ENCODE measurements around the gene GRID1.

GRID1 gene

GRCh38 chr10:86350897-86351296 lies 15.7 kb downstream of the GRID1 start:
- Histone ChIP-seq H4K8ac (ENCODE audit: low read length) (no peak overlapping the region), H3K18ac (ENCODE audit: low read depth in 1 of 2, low read length in 2 of 2) (no peak overlapping the region), H4K91ac (ENCODE audit: low read length) (no peak overlapping the region), H3K79me1 (replicated peaks; ENCODE audit: low read length, poor library complexity, severe bottlenecking) (no peaks in the 10 kb centered on the region), H3K4me3 (ENCODE audit: insufficient read depth in 1 of 2, low read depth in 1 of 2, low read length in 2 of 2) (no peak overlapping the region), H3K14ac (ENCODE audit: low read length in 2 of 2) (no peak overlapping the region), H3K4me2 (ENCODE audit: low read length, poor library complexity, severe bottlenecking) (no peak overlapping the region), H3K4ac (ENCODE audit: low read depth in 1 of 2, low read length in 2 of 2) (no peak overlapping the region), H2BK12ac (ENCODE audit: low read length in 2 of 2) (no peak overlapping the region), H3K27me3 (ENCODE audit: control insufficient read depth in 1 of 2, insufficient read depth in 1 of 2, low read length in 2 of 2) (peaks cover 0 to 26% of the 10 kb centered on the region in 2 experiments), H2AFZ (ENCODE audit: low read depth, low read length) (no peak overlapping the region), H3K36me3 (ENCODE audit: control insufficient read depth in 1 of 2, insufficient read depth in 2 of 2, low read depth in 1 of 2, low read length in 2 of 2) (no peaks in the 10 kb centered on the region), H3K27ac (ENCODE audit: low read length, poor library complexity, severe bottlenecking) (no peak overlapping the region), H2BK5ac (ENCODE audit: low read depth, low read length, poor library complexity, severe bottlenecking) (no peak overlapping the region), H3K9me3 (ENCODE audit: control insufficient read depth, low read length) (no peaks in the 10 kb centered on the region), H3K4me1 (ENCODE audit: control insufficient read depth, insufficient read depth, low read depth, low read length) (no peaks in the 10 kb centered on the region), H2BK120ac (ENCODE audit: low read depth, low read length) (no peak overlapping the region), H2BK15ac (ENCODE audit: low read depth, poor library complexity, severe bottlenecking) (no peak overlapping the region), H3K9ac (ENCODE audit: low read length) (no peak overlapping the region), H3K23ac (ENCODE audit: low read length in 2 of 2) (no peak overlapping the region), H2AK5ac (ENCODE audit: low read length, severe bottlenecking) (no peak overlapping the region)
- no peak for DNase-seq
- 76% methylated on average over 6 of the region's 6 CpGs for WGBS

- DNase-seq = no peak
- H3K36me3 ChIP-seq (ENCODE audit: control insufficient read depth in 1 of 2, insufficient read depth in 2 of 2, low read depth in 1 of 2, low read length in 2 of 2) = no peaks in the 10 kb centered on the region
- H3K4me2 ChIP-seq (ENCODE audit: low read length, poor library complexity, severe bottlenecking) = no peak overlapping the region
- no peak overlapping the region for H3K4me3 ChIP-seq (ENCODE audit: insufficient read depth in 1 of 2, low read depth in 1 of 2, low read length in 2 of 2)
- H3K4me1 ChIP-seq (ENCODE audit: control insufficient read depth, insufficient read depth, low read depth, low read length) = no peaks in the 10 kb centered on the region
- H2BK5ac ChIP-seq (ENCODE audit: low read depth, low read length, poor library complexity, severe bottlenecking) = no peak overlapping the region
- no peak overlapping the region for H3K23ac ChIP-seq (ENCODE audit: low read length in 2 of 2)
- no peak overlapping the region for H2BK12ac ChIP-seq (ENCODE audit: low read length in 2 of 2)
- no peak overlapping the region for H2AK5ac ChIP-seq (ENCODE audit: low read length, severe bottlenecking)
- H3K9me3 ChIP-seq (ENCODE audit: control insufficient read depth, low read length) = no peaks in the 10 kb centered on the region
- H2BK15ac ChIP-seq (ENCODE audit: low read depth, poor library complexity, severe bottlenecking) = no peak overlapping the region
- no peak overlapping the region for H3K4ac ChIP-seq (ENCODE audit: low read depth in 1 of 2, low read length in 2 of 2)
- no peak overlapping the region for H2BK120ac ChIP-seq (ENCODE audit: low read depth, low read length)
- no peak overlapping the region for H4K91ac ChIP-seq (ENCODE audit: low read length)
- H4K8ac ChIP-seq (ENCODE audit: low read length) = no peak overlapping the region
- H2AFZ ChIP-seq (ENCODE audit: low read depth, low read length) = no peak overlapping the region
- peaks cover 0 to 26% of the 10 kb centered on the region in 2 experiments for H3K27me3 ChIP-seq (ENCODE audit: control insufficient read depth in 1 of 2, insufficient read depth in 1 of 2, low read length in 2 of 2)
- H3K27ac ChIP-seq (ENCODE audit: low read length, poor library complexity, severe bottlenecking) = no peak overlapping the region
- 59% methylated on average over 5 of the region's 5 CpGs for WGBS
- no peaks in the 10 kb centered on the region for H3K79me1 ChIP-seq (replicated peaks; ENCODE audit: low read length, poor library complexity, severe bottlenecking)
- no peak overlapping the region for H3K9ac ChIP-seq (ENCODE audit: low read length)
- H3K18ac ChIP-seq (ENCODE audit: low read depth in 1 of 2, low read length in 2 of 2) = no peak overlapping the region
- no peak overlapping the region for H3K14ac ChIP-seq (ENCODE audit: low read length in 2 of 2)
Measured at GRCh38 chr10:86349940-86350630, 16.5 kb downstream of the GRID1 start.

DNA sequence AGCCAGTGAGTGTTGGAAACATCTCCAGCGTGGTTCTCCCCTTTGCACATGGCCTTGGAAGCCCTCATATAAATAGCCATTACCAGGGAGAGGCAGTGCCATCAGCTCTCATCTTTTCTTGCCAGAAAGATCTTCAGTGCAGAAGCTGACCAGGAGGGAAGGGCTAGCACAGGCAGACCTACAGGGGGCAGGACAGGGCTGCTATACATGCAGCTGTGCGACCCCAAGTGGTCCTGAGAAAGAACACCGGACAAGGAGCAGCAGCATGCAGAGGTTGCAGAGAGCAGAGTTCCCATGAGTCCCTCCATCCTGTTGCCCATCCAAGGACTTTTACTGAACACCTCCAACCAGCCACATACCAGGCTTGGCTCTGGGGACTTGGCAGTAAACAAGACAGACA lies 17.1 kb downstream of the GRID1 start:
- Histone ChIP-seq H3K36me3 (ENCODE audit: control insufficient read depth in 1 of 2, insufficient read depth in 2 of 2, low read depth in 1 of 2, low read length in 2 of 2) (no peaks in the 10 kb centered on the region), H3K23ac (ENCODE audit: low read length in 2 of 2) (no peak overlapping the region), H2BK120ac (ENCODE audit: low read depth, low read length) (no peak overlapping the region), H2AK5ac (ENCODE audit: low read length, severe bottlenecking) (no peak overlapping the region), H3K4me3 (ENCODE audit: insufficient read depth in 1 of 2, low read depth in 1 of 2, low read length in 2 of 2) (no peak overlapping the region), H3K27ac (ENCODE audit: low read length, poor library complexity, severe bottlenecking) (no peak overlapping the region), H3K4me1 (ENCODE audit: control insufficient read depth, insufficient read depth, low read depth, low read length) (no peaks in the 10 kb centered on the region), H3K27me3 (ENCODE audit: control insufficient read depth in 1 of 2, insufficient read depth in 1 of 2, low read length in 2 of 2) (peaks cover 0 to 26% of the 10 kb centered on the region in 2 experiments), H2AFZ (ENCODE audit: low read depth, low read length) (no peak overlapping the region), H3K4me2 (ENCODE audit: low read length, poor library complexity, severe bottlenecking) (no peak overlapping the region), H2BK12ac (ENCODE audit: low read length in 2 of 2) (no peak overlapping the region), H4K8ac (ENCODE audit: low read length) (no peak overlapping the region), H4K91ac (ENCODE audit: low read length) (no peak overlapping the region), H2BK5ac (ENCODE audit: low read depth, low read length, poor library complexity, severe bottlenecking) (no peak overlapping the region), H3K9ac (ENCODE audit: low read length) (no peak overlapping the region), H3K4ac (ENCODE audit: low read depth in 1 of 2, low read length in 2 of 2) (no peak overlapping the region), H3K79me1 (replicated peaks; ENCODE audit: low read length, poor library complexity, severe bottlenecking) (no peaks in the 10 kb centered on the region), H3K14ac (ENCODE audit: low read length in 2 of 2) (no peak overlapping the region), H2BK15ac (ENCODE audit: low read depth, poor library complexity, severe bottlenecking) (no peak overlapping the region), H3K9me3 (ENCODE audit: control insufficient read depth, low read length) (no peaks in the 10 kb centered on the region), H3K18ac (ENCODE audit: low read depth in 1 of 2, low read length in 2 of 2) (no peak overlapping the region)
- peak; percentile 9 for DNase-seq
- WGBS = 18% methylated on average over 3 of the region's 3 CpGs

GRCh38 chr10:86348321-86349210 lies 18.0 kb downstream of the GRID1 start:
- H4K91ac ChIP-seq (ENCODE audit: low read length) = no peak overlapping the region
- peak overlapping the region; percentile 5 for H4K8ac ChIP-seq (ENCODE audit: low read length)
- H3K18ac ChIP-seq (ENCODE audit: low read depth in 1 of 2, low read length in 2 of 2) = no peak overlapping the region
- H3K4ac ChIP-seq (ENCODE audit: low read depth in 1 of 2, low read length in 2 of 2) = no peak overlapping the region
- H2BK120ac ChIP-seq (ENCODE audit: low read depth, low read length) = no peak overlapping the region
- H3K4me2 ChIP-seq (ENCODE audit: low read length, poor library complexity, severe bottlenecking) = no peak overlapping the region
- no peak overlapping the region for H3K14ac ChIP-seq (ENCODE audit: low read length in 2 of 2)
- H3K27ac ChIP-seq (ENCODE audit: low read length, poor library complexity, severe bottlenecking) = no peak overlapping the region
- no peak overlapping the region for H2BK5ac ChIP-seq (ENCODE audit: low read depth, low read length, poor library complexity, severe bottlenecking)
- H2AFZ ChIP-seq (ENCODE audit: low read depth, low read length) = no peak overlapping the region
- 83% methylated on average over 23 of the region's 23 CpGs for WGBS
- H3K9me3 ChIP-seq (ENCODE audit: control insufficient read depth, low read length) = no peaks in the 10 kb centered on the region
- no peak overlapping the region for H2BK15ac ChIP-seq (ENCODE audit: low read depth, poor library complexity, severe bottlenecking)
- no peak overlapping the region for H3K23ac ChIP-seq (ENCODE audit: low read length in 2 of 2)
- H3K9ac ChIP-seq (ENCODE audit: low read length) = no peak overlapping the region
- no peaks in the 10 kb centered on the region for H3K36me3 ChIP-seq (ENCODE audit: control insufficient read depth in 1 of 2, insufficient read depth in 2 of 2, low read depth in 1 of 2, low read length in 2 of 2)
- no peak overlapping the region for H2BK12ac ChIP-seq (ENCODE audit: low read length in 2 of 2)
- H3K4me1 ChIP-seq (ENCODE audit: control insufficient read depth, insufficient read depth, low read depth, low read length) = peaks cover 3% of the 10 kb centered on the region
- no peak for DNase-seq
- no peaks in the 10 kb centered on the region for H3K79me1 ChIP-seq (replicated peaks; ENCODE audit: low read length, poor library complexity, severe bottlenecking)
- H3K4me3 ChIP-seq (ENCODE audit: insufficient read depth in 1 of 2, low read depth in 1 of 2, low read length in 2 of 2) = no peak overlapping the region
- peaks cover 0 to 26% of the 10 kb centered on the region in 2 experiments for H3K27me3 ChIP-seq (ENCODE audit: control insufficient read depth in 1 of 2, insufficient read depth in 1 of 2, low read length in 2 of 2)
- no peak overlapping the region for H2AK5ac ChIP-seq (ENCODE audit: low read length, severe bottlenecking)

All from mesenchymal stem cell (in vitro differentiated cells and primary cell).